HG03135 (cell line): ENCODE results near the gene ATRN.

Source experiments
- ATAC-seq: cut with Tn5 transposase; IDR thresholded peaks from one replicate; pipeline ENCODE4 v1.9.1; 2021; ENCODE audit warnings: mild to moderate bottlenecking, moderate library complexity; ENCODE audit not compliant: unreplicated experiment

ATRN gene

DNA sequence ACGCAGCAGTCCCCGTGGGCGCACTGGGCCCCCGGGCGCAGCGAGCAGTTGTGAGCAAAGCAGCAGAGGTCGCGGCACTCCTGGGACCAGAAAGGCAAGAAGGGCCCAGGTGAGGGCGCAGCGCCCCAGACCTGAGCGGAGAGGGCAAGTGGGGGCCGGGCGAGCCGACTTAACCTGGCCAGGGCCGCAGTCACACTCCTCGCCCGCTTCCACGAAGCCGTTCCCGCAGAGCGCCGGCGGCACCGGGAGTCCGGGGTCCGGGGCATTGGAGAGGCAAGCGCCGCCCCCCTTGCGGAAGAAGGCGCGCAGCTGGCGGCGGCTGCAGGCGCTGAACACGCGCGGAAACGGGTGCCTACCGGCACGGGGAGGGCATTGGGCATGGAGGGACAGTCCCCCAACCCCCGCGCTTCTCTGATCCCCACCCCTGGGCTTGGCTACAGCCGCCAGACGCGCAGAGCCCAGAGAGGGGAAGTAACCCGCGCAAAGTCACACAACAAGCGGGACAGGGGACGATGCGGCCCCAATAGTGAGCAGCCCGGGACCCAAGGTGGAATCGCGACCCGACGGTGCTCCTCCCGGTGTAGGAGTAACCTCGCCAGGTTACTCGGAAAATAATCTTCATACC lies 201.8 kb downstream of the ATRN start:
- ATAC-seq, result no peak

DNA sequence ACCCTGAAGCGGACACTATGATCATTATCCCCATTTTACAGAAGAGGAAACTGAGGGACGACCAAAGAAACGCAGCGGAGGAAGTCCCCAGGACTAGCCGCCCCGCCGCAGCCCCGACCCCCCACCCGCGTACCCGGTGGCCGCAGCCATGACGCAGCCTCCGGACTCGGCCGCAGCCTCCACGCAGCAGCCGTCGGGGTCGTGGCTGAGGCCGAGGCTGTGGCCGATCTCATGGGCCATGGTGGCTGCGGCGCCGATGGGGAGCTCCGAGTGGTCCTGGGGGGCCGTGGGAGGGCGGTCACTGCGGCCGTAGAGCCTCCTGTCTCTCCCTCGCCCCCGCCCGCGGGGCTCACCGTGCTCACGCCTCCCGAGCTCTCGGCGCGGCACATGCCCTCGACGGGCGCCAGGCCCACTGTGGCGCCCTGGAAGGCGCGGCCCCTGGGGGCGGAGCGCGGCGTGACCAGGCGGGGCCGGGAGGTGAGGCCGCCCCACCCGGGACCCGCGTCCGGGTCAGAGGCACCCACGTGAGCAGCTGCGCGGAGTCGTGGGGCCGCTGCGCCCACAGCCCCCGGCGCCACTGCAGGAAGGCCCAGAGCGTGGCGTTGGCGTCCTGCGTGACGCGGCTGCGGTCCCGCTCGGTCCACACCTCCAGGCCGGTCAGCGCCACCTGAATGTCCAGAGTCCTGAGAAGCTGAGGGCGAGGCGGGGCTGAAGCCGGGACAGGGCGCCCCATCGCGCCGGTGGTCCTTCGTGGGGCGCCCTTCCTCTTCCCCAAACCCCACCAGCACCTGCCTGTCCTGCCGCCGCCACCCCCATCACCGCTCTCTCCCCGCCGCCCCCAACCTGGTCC lies 202.6 kb downstream of the ATRN start:
- no peak for ATAC-seq

DNA sequence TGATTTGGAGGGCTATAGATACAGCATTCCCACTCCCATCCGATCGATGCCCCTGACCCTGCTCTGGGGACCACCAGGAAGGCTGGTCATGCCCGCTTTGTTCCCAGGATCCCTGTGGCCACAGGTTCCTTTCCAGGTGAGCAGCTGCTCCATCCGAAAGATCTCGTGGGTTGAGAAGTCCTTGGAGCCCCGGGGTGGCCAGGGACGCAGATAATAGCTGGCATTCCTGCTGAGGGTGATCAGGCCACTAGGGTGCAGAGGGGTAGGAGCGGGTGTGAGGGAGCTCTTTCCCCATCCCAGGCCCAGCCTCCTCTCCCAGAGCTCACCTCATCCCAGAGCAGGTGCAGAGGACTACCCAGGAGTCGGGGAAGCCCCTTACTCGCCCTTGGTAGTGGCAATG lies 203.6 kb downstream of the ATRN start:
- ATAC-seq, result no peak

DNA sequence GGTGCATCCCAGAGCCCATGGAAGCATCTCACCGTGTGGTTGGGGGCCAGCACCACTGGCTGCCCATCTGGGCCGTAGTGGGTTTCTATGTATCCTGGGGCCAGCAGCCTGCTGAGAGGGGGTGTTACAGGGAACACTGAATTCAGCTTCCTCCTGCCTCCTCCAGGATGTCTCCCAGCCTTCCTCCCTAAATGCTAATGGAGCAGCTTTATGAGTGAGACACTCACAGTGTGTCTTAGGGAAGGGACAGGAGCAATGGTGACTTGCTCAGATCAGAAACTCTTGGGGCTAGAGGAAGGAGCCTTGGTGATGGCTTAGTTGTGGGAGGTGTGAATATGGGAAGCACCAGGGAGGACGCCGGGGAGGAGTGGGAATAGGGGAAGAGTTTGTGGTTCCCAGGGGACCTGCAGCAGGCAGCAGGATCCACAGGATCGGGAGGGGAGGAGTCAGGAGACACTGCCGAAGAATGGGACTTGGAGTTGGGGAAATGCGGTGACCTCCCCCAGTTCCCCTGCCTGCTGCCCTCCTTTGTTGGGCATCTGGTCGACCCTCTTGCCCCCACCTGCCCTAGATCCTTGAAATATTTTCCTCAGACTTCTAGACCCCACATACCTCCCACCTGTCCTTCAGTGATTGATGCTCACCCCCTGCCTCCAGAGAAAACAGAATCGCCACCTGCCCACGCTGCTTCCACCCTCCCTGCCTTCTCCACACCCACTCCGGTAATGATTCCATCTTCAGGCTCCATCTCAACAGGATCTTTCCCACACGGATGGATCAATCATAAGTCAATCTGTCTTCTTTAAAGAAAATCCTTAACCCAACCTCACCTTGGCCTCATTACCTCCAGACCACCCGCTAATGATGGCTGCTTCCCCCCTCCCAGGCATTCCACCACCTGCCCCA lies 204.4 kb downstream of the ATRN start:
- ATAC-seq, result no peak

DNA sequence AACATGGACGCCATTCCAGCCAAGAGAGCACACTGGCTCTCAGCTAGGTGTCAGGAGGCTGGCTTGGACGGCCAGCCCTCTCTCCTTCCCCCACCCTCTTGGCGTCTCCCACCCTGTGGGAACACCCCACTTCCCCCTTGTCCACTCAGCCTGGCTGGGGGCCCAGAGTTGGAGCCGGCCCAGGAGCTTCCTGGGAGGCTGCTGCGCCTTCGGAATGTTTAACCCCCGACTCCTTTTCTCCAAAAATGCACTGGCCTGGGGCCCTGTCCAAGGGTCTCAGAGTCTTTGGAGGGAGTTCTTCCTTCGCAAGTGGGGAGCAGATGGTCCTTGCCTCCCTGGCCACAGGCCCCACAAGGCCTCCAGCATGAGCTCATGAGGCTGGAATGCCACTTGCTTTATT lies 206.9 kb downstream of the ATRN start:
- ATAC-seq, result no peak

DNA sequence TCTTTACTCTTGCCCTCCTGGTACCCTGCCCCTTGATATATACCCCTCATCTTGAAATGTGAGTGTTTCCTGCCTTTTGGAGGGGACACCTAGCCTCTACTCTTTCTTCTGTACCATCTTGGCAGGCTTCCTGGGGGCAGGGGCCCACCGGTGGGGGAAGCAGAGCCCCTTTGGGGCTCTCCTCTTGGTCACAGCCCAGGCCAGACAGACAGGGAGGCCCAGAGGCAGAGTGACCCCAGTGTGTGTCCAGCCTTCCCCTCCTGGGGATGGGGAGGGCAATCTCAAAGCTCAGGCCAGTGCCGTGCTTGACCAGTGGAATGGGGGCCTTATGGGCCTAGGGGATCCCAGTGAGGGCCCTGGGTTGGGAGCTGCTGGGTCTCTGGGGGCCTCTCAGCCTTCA lies 207.4 kb downstream of the ATRN start:
- ATAC-seq, result no peak

DNA sequence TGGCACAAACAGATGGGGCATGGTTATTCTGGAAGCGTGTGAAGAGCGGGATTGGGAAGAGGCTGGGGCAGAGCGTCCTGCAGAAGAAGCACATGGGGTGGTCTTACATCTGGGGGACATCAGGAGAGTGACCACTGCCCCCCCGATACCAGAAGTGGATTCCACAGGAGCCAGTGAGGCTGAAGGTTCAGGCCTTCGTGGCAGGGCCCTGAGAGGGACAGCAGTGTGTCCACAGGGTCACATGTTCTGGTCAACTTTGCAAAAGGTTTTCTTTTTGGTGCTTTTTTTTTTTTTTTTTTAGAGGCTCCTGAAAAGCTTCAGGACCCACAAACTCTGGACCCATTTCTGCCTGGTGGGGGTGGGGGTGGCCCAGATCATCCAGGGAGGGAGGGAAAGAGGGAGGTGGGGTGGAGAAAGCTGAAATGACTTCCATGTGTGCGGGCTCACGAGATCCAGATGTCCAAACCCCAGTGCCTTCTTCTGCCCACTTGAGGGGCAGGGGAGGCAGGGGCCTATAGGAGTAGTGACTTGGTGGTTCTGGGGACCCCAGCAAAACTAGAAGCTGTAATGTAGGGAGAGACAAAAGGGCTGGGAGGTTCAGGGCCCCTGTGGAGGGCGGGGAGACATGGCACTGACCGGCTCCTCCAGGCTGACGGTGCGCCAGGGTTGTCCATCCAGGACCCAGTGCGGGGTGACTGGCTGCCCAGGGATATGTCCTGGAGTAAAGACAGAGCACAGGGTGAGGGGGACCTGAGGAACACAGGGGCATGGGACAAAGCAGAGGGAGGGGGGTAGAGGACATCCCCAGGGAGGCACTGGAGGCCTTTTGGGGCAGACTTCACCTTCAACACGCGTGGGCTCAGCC lies 208.3 kb downstream of the ATRN start:
- ATAC-seq, result no peak

DNA sequence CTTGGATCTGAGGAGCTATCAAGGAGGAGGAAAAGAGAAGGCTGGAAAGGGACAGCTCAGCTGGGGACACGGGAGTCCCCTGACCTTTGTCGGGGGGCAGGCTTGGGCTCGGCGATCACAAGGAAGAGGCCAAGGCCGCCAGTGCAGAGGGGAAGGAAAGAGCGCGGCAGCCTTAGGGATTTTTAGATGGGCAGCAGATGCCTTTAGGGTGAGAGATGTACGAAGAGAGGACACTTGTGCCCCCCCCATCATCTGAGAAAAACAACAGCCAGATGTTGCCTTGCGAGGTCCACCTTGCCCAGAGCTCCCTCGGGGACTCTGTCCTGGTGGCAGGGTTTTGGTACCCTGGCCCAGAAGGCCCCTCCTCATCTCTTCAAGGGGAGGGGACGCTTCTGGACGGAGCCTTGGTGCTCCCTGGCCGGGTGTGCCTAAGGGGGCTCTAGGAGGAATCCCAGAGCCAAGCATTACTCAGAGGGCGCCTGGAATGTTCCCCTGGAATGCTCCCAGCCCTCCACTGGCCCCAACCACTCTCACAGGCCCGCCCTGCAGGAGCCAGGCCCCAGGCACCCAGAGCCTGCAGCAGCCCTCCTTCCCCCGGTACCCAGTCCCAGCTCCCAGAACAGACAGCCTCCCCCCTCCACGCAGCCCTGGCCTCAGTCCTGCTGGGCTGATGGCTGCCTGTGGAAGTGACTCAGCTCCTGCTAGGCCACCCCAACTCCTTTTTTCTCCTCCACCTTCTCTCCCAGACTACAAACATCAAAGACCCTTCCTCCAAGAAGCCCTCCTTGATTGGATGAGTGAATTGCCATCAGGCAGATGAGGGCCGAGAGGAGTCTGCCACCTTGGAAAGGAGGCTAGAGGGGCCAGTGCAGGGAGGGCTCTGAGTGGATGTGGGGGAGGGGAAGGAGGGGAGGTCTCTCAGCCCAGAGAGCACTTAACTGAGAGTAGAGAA lies 209.2 kb downstream of the ATRN start:
- no peak for ATAC-seq

DNA sequence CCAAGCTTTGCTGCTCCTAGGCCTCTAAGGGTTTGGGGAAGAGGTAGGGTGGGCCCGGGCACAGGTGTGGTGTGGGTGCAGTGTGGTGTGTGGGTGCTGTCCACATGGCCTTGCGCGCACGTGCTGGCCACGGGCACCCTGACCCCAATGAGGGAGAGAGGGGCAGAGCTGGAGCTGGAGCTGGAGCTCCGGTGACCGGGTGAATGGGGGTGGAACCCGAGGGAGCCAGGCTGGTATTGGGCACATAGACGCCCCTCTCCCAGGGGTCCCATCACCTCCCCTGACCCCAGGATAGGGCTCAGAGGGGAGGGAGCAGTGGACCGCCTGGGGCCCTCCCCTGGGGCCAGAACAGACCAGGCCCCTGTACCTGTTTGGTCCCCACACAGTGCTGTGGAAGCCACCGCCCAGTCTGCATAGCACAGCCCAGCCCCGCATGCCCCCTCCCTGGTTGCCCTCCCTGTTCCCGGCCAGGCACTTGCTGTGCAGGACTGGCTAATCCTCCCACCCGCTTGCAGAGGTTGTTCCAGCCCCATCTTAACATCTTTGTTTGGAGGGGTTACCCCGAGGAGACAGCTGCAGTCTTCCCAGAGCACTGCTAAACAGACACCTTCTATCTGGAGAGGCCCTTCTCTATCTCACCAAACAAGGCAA lies 210.0 kb downstream of the ATRN start:
- no peak for ATAC-seq

DNA sequence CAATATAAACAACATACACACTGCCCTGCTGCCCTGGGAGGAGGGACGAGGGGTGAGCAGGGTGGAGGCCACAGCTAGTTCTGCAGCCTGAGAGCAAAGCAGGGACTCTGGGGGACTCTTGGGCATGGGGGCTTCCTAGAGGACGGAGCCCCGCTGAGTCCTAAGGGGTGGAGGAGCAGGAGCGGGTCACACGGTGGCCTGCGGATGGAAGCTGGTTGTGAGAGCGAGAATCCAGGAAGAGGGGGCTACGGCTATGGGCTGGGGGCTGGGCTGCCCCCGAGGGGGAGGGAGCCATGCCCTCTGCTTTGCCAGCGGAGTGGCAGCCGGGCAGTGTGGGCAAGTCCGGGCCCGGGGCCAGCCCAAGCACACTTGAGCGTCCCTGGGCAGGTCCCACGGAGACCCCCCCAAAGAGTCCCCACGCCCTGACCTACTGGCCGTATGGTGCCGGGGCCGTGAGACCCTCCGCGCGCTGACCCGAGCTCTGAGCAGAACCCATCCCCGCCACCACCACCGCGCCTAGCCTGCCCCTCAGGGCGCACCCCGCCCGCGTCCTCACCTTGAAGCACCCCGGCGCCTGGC lies 210.6 kb downstream of the ATRN start:
- no peak for ATAC-seq

DNA sequence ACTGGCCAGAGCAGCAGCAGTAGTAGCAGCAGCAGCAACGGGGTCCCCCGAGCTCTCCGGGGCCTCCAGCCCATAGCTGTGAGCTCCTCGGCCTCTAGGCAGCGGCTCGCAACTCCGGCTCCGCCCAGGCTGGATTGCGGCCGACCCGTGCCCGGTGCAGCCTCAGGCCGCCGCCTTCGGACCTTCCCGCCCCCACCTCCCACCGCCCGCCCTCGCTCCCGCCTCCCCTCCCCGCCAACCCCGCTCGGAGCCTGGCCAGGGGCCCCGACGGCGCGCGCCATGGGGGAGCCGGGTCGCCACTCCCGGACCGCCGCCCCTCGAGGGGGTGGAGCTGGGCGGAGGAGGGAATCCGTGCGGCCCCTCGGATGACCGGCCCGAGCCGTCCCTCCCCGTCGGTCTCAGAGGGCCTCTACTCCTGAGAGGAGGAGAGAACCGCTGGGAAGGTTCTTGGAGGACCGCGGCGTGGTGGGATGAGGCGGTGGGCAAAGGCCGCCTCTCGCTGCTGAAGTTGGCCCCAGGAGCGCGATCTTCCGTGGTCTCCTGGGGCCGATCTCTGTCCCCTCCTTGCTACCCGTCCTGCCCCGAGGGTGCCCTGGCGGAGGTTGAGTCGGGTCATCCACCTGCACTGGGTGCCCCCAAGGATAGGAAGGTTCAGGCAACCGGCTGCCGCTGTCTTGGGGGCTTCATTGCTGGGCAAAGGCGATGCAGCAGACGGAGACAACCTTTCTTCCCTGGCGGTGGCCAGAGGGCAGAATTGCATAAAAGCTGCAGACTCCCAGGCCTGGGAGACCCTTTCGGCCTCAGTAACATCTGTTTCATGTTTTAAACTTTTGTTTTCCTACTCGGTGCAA lies 211.3 kb downstream of the ATRN start, which contains the start of gene ADAM33:
ADAM33 (minus strand) TSS at position 80 of the 851 bp plus-strand sequence; CDS start at position 74, 6 bp downstream.
- ATAC-seq, result no peak

DNA sequence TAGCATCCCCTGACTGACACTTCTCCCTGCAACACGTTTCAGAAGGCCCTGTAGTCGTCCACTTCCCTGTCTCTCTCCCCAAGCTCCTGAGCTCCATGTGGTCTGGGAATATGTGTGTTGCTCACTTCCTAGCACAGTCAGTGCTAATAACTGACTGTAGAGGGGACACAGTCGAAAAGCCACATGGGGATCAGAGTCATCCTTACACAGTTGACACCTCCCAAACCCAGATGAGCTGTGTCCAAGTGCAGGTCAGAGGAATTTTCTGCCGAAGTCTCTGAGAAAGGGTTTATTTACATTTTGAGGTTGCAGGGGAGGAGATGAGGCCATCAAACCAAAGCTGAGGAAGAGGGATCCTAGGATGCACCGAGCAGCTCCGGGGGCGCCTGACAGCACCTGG lies 214.5 kb downstream of the ATRN start:
- ATAC-seq, result no peak

DNA sequence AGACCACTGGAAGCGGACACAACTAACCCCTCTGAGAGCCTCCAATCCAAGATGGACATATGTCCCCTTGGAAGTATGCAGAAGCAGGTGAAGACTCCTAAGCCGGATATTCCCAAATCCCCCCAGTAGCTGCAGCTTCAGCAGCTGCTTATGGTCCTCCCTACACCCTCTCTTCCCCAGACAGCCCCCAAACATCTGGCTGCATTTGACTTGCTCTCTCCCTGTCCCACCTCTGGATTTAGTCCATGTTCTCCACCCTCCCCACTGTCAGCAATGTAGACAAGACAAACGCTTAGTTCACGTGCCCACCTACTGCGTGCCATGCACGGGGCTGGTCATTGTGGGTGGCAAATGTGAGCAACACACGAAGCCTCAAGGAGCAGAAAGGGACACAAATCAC lies 215.6 kb downstream of the ATRN start:
- ATAC-seq, result no peak

DNA sequence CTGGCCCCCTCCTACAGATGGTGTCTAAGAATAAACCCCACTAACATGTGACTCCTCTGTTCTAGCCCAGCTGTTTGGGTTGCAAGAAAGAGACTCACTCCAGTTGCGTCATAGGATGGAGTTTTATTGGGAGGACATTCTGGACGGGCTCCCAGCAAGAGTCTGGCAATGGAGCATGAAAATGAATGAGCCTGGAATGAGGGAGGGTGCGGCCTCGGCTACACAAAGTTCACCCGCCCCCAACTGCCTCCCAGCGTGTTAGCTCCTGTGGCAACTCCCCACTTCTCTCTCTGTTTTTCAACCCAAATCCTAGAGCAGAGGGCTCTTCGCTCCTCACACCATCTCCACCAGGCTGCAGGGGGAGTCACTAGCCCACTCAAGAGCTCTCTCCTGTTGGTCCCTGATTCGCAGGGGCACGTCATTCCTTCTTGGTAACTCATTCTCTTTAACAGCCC lies 216.1 kb downstream of the ATRN start:
- ATAC-seq, result no peak

DNA sequence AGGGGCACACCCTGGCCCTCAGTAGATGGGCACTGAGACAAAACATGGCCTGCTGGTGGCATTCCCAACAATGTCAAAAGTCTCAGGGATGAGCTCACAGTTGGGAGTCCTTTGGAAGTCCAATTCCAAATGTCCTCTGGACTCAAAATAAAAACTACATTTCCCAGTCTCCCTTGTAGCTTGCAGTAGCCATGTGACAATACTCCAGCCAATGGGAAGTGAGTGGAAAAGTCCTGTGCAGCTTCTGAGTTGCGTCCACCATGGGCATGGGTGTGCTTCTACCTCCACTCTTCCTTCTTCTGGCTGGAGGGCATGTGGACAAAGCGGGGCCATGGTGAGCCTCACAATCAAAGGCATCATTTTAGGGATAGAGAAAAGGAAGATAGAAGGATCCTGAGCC lies 216.8 kb downstream of the ATRN start:
- ATAC-seq, result no peak

DNA sequence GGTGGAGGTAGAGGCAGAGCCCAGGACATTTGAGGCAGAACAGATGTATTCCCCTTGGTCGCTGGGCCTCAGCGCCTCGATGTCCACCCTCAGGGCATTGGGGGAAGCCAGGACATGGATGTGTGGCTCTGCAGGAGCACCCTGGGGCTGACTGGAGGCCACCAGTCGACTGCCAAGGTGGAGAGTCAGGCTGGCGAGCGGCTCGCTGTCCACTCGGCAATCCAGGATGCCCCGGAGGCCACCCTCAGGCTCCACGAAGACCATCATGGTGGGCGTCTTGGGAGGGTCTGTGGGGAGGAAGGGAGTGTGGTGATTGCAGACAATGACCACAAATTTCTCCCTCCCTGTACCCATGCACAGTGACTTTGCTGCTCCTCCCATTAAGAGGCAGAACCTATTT lies 219.2 kb downstream of the ATRN start:
- ATAC-seq, result no peak

DNA sequence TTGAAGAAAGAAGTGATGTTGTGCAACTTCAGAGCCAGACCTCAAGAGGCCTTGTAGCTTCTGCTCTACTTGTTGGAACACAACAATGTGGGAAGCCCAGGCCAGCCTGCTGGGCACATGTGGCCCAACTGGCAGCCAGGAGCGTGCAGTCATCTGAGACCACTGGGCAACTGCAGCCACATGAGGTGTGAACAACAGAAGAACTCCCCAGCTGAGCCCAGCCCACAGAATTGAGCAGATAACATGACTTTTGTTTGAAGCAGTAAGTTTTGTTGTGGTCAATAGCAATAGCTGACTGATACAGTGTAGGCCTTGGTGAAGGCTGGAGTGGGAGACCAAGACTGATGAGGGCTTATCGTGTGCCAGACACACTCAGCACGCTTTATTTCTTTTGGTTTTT lies 219.6 kb downstream of the ATRN start:
- ATAC-seq, result no peak

DNA sequence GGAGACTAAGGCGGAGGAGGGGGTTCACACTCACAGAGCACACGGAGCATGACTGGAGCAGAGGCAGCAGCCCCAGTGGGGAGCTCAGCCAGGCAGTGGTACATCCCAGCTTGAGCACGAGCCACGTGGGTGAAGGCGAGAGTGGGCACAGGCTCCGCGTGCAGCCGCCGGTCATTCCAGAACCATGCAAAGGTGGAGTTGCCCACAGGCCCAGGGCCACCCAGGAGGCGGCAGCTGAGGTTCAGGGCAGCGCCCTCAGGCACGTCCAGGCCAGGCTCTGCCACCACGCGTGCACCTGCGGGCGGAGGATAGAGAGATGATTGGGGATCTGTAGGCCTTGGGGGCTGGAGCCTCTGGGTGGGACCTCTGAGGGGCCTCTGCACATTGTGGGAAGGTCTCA lies 220.5 kb downstream of the ATRN start:
- no peak for ATAC-seq
